GM12864 (cell line): ENCODE results near the gene UNCX.
"Not testable (repeated sequence)": the region's sequence is repeated elsewhere in the genome, so short reads cannot be mapped to it uniquely, and the experiment has no call there.

Experiments
- DNase-seq: peaks from one replicate; pipeline ENCODE4 v3.0.0-alpha.2; 2011; ENCODE audit warnings: low read depth
- H3K4me3 ChIP-seq: 2 replicates; pipeline ENCODE4 v1.5.1; 2011; ENCODE audit warnings: mild to moderate bottlenecking, low read depth, low read length, control low read depth
- CTCF ChIP-seq: IDR thresholded peaks from 2 replicates; pipeline ENCODE4 v1.5.1; 2011; ENCODE audit warnings: low read depth, mild to moderate bottlenecking, moderate library complexity, low read length, control low read depth, inconsistent platforms; ENCODE audit errors: missing control alignments

Gene UNCX

GRCh38 chr7:1271046-1271445 is 38.4 kb downstream of the UNCX start:
- no peak for TF ChIP-seq CTCF
- no peak overlapping the region for H3K4me3 ChIP-seq
- DNase-seq: no peak

- no peak for TF ChIP-seq CTCF
- H3K4me3 ChIP-seq: no peak overlapping the region
- no peak for DNase-seq
These were observed 39.0 kb downstream of the UNCX start for GRCh38 chr7:1271656-1272055.

- DNase-seq, H3K4me3 ChIP-seq: not testable (repeated sequence)
These were observed 39.5 kb downstream of the UNCX start for GRCh38 chr7:1272136-1272535.

GRCh38 chr7:1274121-1274875 is 41.6 kb downstream of the UNCX start:
- H3K4me3 ChIP-seq: no peak overlapping the region
- no peak for TF ChIP-seq CTCF
- DNase-seq: no peak

GRCh38 chr7:1274876-1275375 is 42.3 kb downstream of the UNCX start:
- no peak overlapping the region for H3K4me3 ChIP-seq
- no peak for TF ChIP-seq CTCF
- no peak for DNase-seq

- no peak for TF ChIP-seq CTCF
- H3K4me3 ChIP-seq: no peak overlapping the region
- DNase-seq: no peak
These were observed 43.0 kb downstream of the UNCX start for GRCh38 chr7:1275451-1276381.

- no peak for DNase-seq
- H3K4me3 ChIP-seq: no peak overlapping the region
- no peak for TF ChIP-seq CTCF
These were observed 44.0 kb downstream of the UNCX start for GRCh38 chr7:1276626-1277175.
